Neural cell (in vitro differentiated cells): ENCODE results near the gene TRAM2.

Experiments
- CTCF ChIP-seq: fragments of 450-650 bp; IDR thresholded peaks from 2 replicates; pipeline ENCODE4 v1.5.1; 2014; ENCODE audit warnings: antibody characterized with exemption, mild to moderate bottlenecking, moderate library complexity; ENCODE audit not compliant: poor library complexity, severe bottlenecking
- EZH2 ChIP-seq: fragments of 200-600, 300-800 bp; shearing (Covaris generic), sonication (generic); IDR thresholded peaks from 2 replicates; pipeline ENCODE4 v1.6.1; 2014; ENCODE audit warnings: antibody characterized with exemption, low read length, borderline replicate concordance, mild to moderate bottlenecking; ENCODE audit not compliant: insufficient read depth, poor library complexity, severe bottlenecking
- RAD21 ChIP-seq: fragments of 450-650 bp; conservative IDR thresholded peaks from 2 replicates; pipeline ENCODE4 v1.6.1; 2014; ENCODE audit warnings: antibody characterized with exemption, mild to moderate bottlenecking, moderate library complexity
- REST ChIP-seq: IDR thresholded peaks from 2 replicates; pipeline ENCODE4 v1.6.1; 2012; ENCODE audit warnings: borderline replicate concordance
- SMC3 ChIP-seq: fragments of 450-650 bp; conservative IDR thresholded peaks from 2 replicates; pipeline ENCODE4 v1.6.1; 2014; ENCODE audit warnings: antibody characterized with exemption, mild to moderate bottlenecking, moderate library complexity; ENCODE audit not compliant: poor library complexity

- TF ChIP-seq SMC3 = no peak
- no peak for TF ChIP-seq CTCF
- TF ChIP-seq REST = no peak
- no peak for TF ChIP-seq RAD21
- TF ChIP-seq EZH2 = no peak
Observed at GRCh38 chr6:52555518-52556233, 21.2 kb downstream of the TRAM2 start.
